ENCODE measurements around the gene LENG9.

GRCh38 chr19:54464044-54464629 is 559 bp upstream of the LENG9 start:
- TF ChIP-seq CTCF (IDR thresholded peaks at IDR 0.05) (no peak), POLR2A (IDR thresholded peaks at IDR 0.05; ENCODE audit: low read depth) (no peak)

All from esophagus muscularis mucosa (tissue), 3 donors.